ENCODE data around the gene KATNB1.

KATNB1 gene

GRCh38 chr16:57735755-57736418 lies at the start of gene KATNB1:
TSS of gene KATNB1 (plus strand) at chr16:57735770. CDS start at chr16:57737244, 1,474 bp downstream.
- DNase-seq: no peak

- DNase-seq: no peak
Measured at GRCh38 chr16:57686577-57686976, 49.0 kb upstream of the KATNB1 start.

- no peak for DNase-seq
Measured at GRCh38 chr16:57687363-57687929, 48.1 kb upstream of the KATNB1 start.

- DNase-seq: no peak
Measured at GRCh38 chr16:57688487-57688986, 47.0 kb upstream of the KATNB1 start.

GRCh38 chr16:57688987-57689761 lies 46.4 kb upstream of the KATNB1 start:
- no peak for DNase-seq

- DNase-seq: no peak
Measured at GRCh38 chr16:57689762-57690558, 45.6 kb upstream of the KATNB1 start.

- no peak for DNase-seq
Measured at GRCh38 chr16:57690782-57691471, 44.6 kb upstream of the KATNB1 start.

GRCh38 chr16:57692636-57693035 lies 42.9 kb upstream of the KATNB1 start:
- no peak for DNase-seq

- no peak for DNase-seq
Measured at GRCh38 chr16:57693550-57693949, 42.0 kb upstream of the KATNB1 start.

GRCh38 chr16:57694231-57694724 lies 41.3 kb upstream of the KATNB1 start:
- no peak for DNase-seq

- peak; percentile 1 to 42 for DNase-seq
Measured at GRCh38 chr16:57694725-57695679, 40.6 kb upstream of the KATNB1 start, which contains the start of gene DRC7. TSS of gene DRC7 (plus strand) at chr16:57694806. CDS start at chr16:57697950, 3,144 bp downstream.

GRCh38 chr16:57695680-57696069 lies 39.9 kb upstream of the KATNB1 start:
- DNase-seq: no peak

GRCh38 chr16:57696240-57696639 lies 39.3 kb upstream of the KATNB1 start:
- DNase-seq: no peak

- DNase-seq: no peak
Measured at GRCh38 chr16:57697896-57698537, 37.6 kb upstream of the KATNB1 start.

- DNase-seq: no peak
Measured at GRCh38 chr16:57698812-57699405, 36.7 kb upstream of the KATNB1 start.

- DNase-seq: no peak
Measured at GRCh38 chr16:57699481-57699880, 36.1 kb upstream of the KATNB1 start.

GRCh38 chr16:57699899-57700298 lies 35.7 kb upstream of the KATNB1 start:
- no peak for DNase-seq

- DNase-seq: no peak
Measured at GRCh38 chr16:57700781-57701551, 34.6 kb upstream of the KATNB1 start.

GRCh38 chr16:57701759-57702371 lies 33.7 kb upstream of the KATNB1 start:
- DNase-seq: no peak
